CD14-positive monocyte (primary cell): Measurements from ENCODE around the gene ST3GAL3. TPM values are rescaled to one million over a fixed set of nuclear protein-coding genes. Genes with fewer than 3 reads are reported as not detected.

Experiments
- DNase-seq, 3 donors: peaks; one replicate each; pipeline ENCODE4 v3.0.0-alpha.2; 2011 to 2022
- H2AFZ ChIP-seq: 2 replicates; pipeline ENCODE4 v1.6.0; 2012; ENCODE audit warnings: mild to moderate bottlenecking, low read depth, low read length, inconsistent platforms; ENCODE audit not compliant: insufficient read depth, poor library complexity, severe bottlenecking
- H3K27ac ChIP-seq, 2 donors: 1 replicate in 1 of 2; 2 replicates in 1 of 2; pipeline ENCODE4 v1.5.1; 2012 to 2013; ENCODE audit warnings: low read length in 2 of 2, control low read depth in 1 of 2, inconsistent platforms in 1 of 2, low read depth in 1 of 2, mild to moderate bottlenecking in 1 of 2
- H3K27me3 ChIP-seq, 2 donors: one replicate each; pipeline versions ENCODE4 v1.6.0 to v1.6.1; 2011 to 2013; ENCODE audit warnings: low read length in 2 of 2; ENCODE audit not compliant: control insufficient read depth in 2 of 2, insufficient read depth in 2 of 2
- H3K36me3 ChIP-seq, 2 donors: replicated peaks in 1 of 2; 1 replicate in 1 of 2; 2 replicates in 1 of 2; pipeline versions ENCODE4 v1.5.1 to v1.6.1; 2012 to 2013; ENCODE audit warnings: low read length in 2 of 2, control low read depth in 1 of 2, inconsistent platforms in 1 of 2, mild to moderate bottlenecking in 1 of 2; ENCODE audit not compliant: insufficient read depth in 2 of 2, control insufficient read depth in 1 of 2
- H3K4me1 ChIP-seq, 2 donors: 1 replicate in 1 of 2; 2 replicates in 1 of 2; pipeline versions ENCODE4 v1.5.1 to v1.6.1; 2012 to 2013; ENCODE audit warnings: low read length in 2 of 2, control low read depth in 1 of 2, inconsistent platforms in 1 of 2, mild to moderate bottlenecking in 1 of 2, moderate library complexity in 1 of 2; ENCODE audit not compliant: insufficient read depth in 2 of 2, control insufficient read depth in 1 of 2
- H3K4me2 ChIP-seq: replicated peaks from 2 replicates; pipeline ENCODE3; 2012; ENCODE audit warnings: low read length, moderate library complexity, mild to moderate bottlenecking; ENCODE audit not compliant: poor library complexity, severe bottlenecking; ENCODE audit errors: extremely low read depth
- H3K4me3 ChIP-seq, 3 experiments: fragments of 200-600 bp in 1 of 3; sonication (generic) in 1 of 3; replicated peaks in 1 of 3; 1 replicate in 2 of 3; 2 replicates in 1 of 3; pipeline ENCODE4 v1.5.1; 2011 to 2013; ENCODE audit warnings: low read length in 3 of 3, mild to moderate bottlenecking in 3 of 3, control low read depth in 2 of 3, low read depth in 2 of 3, inconsistent platforms in 1 of 3, moderate library complexity in 1 of 3
- H3K79me2 ChIP-seq: 2 replicates; pipeline ENCODE4 v1.6.0; 2012; ENCODE audit warnings: mild to moderate bottlenecking, control low read depth, inconsistent platforms, low read length, moderate library complexity; ENCODE audit not compliant: insufficient read depth
- H3K9ac ChIP-seq: 2 replicates; pipeline ENCODE4 v1.6.0; 2017; ENCODE audit warnings: low read length, mild to moderate bottlenecking; ENCODE audit not compliant: insufficient read depth, poor library complexity, severe bottlenecking
- H3K9me3 ChIP-seq, 2 donors: replicated peaks in 1 of 2; 1 replicate in 1 of 2; 2 replicates in 1 of 2; pipeline versions ENCODE4 v1.5.1 to v1.6.1; 2012 to 2013; ENCODE audit warnings: low read length in 2 of 2, control low read depth in 1 of 2; ENCODE audit not compliant: control insufficient read depth in 1 of 2, insufficient read depth in 1 of 2
- H4K20me1 ChIP-seq: 2 replicates; pipeline ENCODE4 v1.6.0; 2012; ENCODE audit warnings: mild to moderate bottlenecking, low read length, control low read depth, moderate library complexity; ENCODE audit not compliant: insufficient read depth
- H3K27ac Mint-ChIP-seq, 7 donors: one replicate each; pipeline ENCODE4 v1.8.0; 2020; ENCODE audit warnings: mild to moderate bottlenecking in 7 of 7, mixed read lengths in 7 of 7, moderate library complexity in 6 of 7, inconsistent platforms in 2 of 7
- H3K27me3 Mint-ChIP-seq, 3 donors: one replicate each; pipeline ENCODE4 v1.8.0; 2021 to 2022; ENCODE audit warnings: low read depth in 3 of 3, mild to moderate bottlenecking in 3 of 3, mixed read lengths in 3 of 3, moderate library complexity in 3 of 3, inconsistent platforms in 1 of 3
- H3K36me3 Mint-ChIP-seq, 2 donors: one replicate each; pipeline ENCODE4 v1.8.0; 2020; ENCODE audit warnings: mixed read lengths in 2 of 2, inconsistent platforms in 1 of 2, mild to moderate bottlenecking in 1 of 2
- H3K4me1 Mint-ChIP-seq: one replicate; pipeline ENCODE4 v1.8.0; 2020; ENCODE audit warnings: mild to moderate bottlenecking, mixed read lengths
- H3K4me3 Mint-ChIP-seq, 2 donors: one replicate each; pipeline ENCODE4 v1.8.0; 2020; ENCODE audit warnings: mild to moderate bottlenecking in 2 of 2, mixed read lengths in 2 of 2, moderate library complexity in 1 of 2
- H3K9me3 Mint-ChIP-seq, 7 donors: one replicate each; pipeline ENCODE4 v1.8.0; 2020 to 2022; ENCODE audit warnings: mixed read lengths in 7 of 7, mild to moderate bottlenecking in 6 of 7, moderate library complexity in 6 of 7, inconsistent platforms in 2 of 7
- WGBS: methylation state at CpG from one replicate; pipeline ENCODE4 v1.1.5; 2013; ENCODE audit warnings: missing lambda C conversion rate; ENCODE audit not compliant: insufficient coverage; 5-methylcytosine and 5-hydroxymethylcytosine counted together
- intact Hi-C, 2 donors: fragments of 100-400 bp; cut with micrococcal nuclease; formaldehyde crosslinking; loops; one replicate each; pipeline versions ENCODE4 v1.15.0 to v1.15.1; 2023
- polyA plus RNA-seq, 3 donors: library from polyadenylated mRNA; depleted of rRNA in 1 of 3; unstranded in 2 of 3; stranded (reverse) in 1 of 3; fragments of 300-500 nt in 2 of 3; fragments of >200 nt in 1 of 3; fragmentation: Illumina TruSeq in 2 of 3; gene quantifications; 1 replicate in 2 of 3; 2 replicates in 1 of 3; pipeline ENCODE4 v1.2.3, GENCODE V29; 2012 to 2021
- TF ChIP-seq, protein P1 (sequence below): fragments of 200-600 bp; IDR thresholded peaks from one replicate; pipeline ENCODE4 v1.8.0; 2022; ENCODE audit warnings: antibody characterized with exemption, mild to moderate bottlenecking

ST3GAL3 gene
- polyA plus RNA-seq, 3 donors = 1.6 to 4.5 (median 2.1) TPM

GRCh38 chr1:43851561-43852338 is 144.4 kb downstream of the ST3GAL3 start:
- peaks cover 17 to 23% of the 10 kb centered on the region in 2 donors for H3K36me3 Mint-ChIP-seq
- 94% methylated on average over 15 of the region's 17 CpGs for whole genome bisulfite sequencing
- no peak overlapping the region for H3K9ac ChIP-seq

DNA sequence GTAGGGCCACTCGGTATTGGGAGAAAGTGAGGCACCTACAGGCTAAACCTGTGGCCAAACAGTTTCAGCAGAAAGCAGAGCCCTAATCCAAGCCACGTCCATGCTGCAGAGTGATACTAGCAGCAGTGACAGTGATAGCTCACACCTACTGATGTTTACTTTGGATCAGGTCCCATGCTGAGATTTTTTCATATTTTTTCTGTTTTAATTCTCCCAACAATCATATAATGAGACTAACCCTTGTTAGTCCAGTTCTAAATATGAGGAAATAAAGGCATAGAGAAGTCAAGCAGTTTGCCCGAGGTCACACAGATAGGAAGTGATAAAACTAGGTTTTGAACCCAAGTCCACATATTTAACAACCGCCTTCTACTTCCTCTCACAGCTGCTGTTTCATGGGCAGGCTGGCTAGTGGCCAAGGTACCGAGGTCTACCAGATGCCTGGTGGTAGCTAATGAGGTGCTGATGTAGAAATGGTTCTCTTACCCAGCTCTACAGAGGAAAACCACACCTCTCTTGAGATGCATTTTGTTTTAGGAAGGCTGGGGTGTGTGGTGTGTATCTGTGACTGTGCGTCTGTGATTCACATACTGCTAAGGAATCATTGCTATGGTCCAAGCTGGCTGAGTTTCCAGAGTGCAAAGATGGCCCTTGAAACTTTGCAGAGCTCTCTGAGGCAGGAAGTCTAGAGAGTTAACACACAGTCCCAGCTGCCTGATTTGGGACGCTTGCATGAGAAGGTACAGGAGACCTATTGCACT is 146.0 kb downstream of the ST3GAL3 start:
- peaks cover 0 to 2% (median 0%) of the 10 kb centered on the region in 3 donors for H3K27me3 Mint-ChIP-seq
- H3K27me3 ChIP-seq = no peaks in the 10 kb centered on the region
- peak overlapping the region; percentile 47 for H3K4me2 ChIP-seq
- H3K4me1 ChIP-seq = peaks cover 35 to 38% of the 10 kb centered on the region in 2 donors
- H3K27ac Mint-ChIP-seq = peak overlapping the region in 6 of 7 donors; percentile 21 to 76 (median 56)
- TF ChIP-seq, protein P1, sequence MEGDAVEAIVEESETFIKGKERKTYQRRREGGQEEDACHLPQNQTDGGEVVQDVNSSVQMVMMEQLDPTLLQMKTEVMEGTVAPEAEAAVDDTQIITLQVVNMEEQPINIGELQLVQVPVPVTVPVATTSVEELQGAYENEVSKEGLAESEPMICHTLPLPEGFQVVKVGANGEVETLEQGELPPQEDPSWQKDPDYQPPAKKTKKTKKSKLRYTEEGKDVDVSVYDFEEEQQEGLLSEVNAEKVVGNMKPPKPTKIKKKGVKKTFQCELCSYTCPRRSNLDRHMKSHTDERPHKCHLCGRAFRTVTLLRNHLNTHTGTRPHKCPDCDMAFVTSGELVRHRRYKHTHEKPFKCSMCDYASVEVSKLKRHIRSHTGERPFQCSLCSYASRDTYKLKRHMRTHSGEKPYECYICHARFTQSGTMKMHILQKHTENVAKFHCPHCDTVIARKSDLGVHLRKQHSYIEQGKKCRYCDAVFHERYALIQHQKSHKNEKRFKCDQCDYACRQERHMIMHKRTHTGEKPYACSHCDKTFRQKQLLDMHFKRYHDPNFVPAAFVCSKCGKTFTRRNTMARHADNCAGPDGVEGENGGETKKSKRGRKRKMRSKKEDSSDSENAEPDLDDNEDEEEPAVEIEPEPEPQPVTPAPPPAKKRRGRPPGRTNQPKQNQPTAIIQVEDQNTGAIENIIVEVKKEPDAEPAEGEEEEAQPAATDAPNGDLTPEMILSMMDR = no peak
- H3K4me3 Mint-ChIP-seq = peak overlapping the region in 1 of 2 donors; percentile 53
- DNase-seq = peak; percentile 60 to 72 (median 67)
- H3K9me3 ChIP-seq = no peaks in the 10 kb centered on the region
- intact Hi-C loops = no loop called here
- 29% methylated on average over 3 of the region's 7 CpGs for WGBS
- H3K79me2 ChIP-seq = peaks cover 21% of the 10 kb centered on the region
- H4K20me1 ChIP-seq = peaks cover 8% of the 10 kb centered on the region
- H3K4me3 ChIP-seq = peak overlapping the region in 1 of 3 experiments; percentile 42
- peak overlapping the region in 1 of 2 donors; percentile 58 for H3K27ac ChIP-seq
- peaks cover 59% of the 10 kb centered on the region for H3K4me1 Mint-ChIP-seq
- no peak overlapping the region for H3K9ac ChIP-seq
- peaks cover 17 to 25% of the 10 kb centered on the region in 2 donors for H3K36me3 Mint-ChIP-seq
- peak overlapping the region; percentile 24 for H2AFZ ChIP-seq
- H3K36me3 ChIP-seq = no peaks in the 10 kb centered on the region
- H3K9me3 Mint-ChIP-seq = peaks cover 0 to 2% (median 0%) of the 10 kb centered on the region in 7 donors

More at GRCh38 chr1:43851561-43852338, 144.4 kb downstream of the ST3GAL3 start:
- Mint-ChIP-seq H3K27ac (peak overlapping the region in 3 of 7 donors; percentile 7 to 75 (median 57)), H3K9me3 (no peaks in the 10 kb centered on the region), H3K27me3 (peaks cover 0 to 2% (median 0%) of the 10 kb centered on the region in 3 donors), H3K4me1 (peaks cover 66% of the 10 kb centered on the region), H3K4me3 (peak overlapping the region in 1 of 2 donors; percentile 44)
- H3K4me3 ChIP-seq = no peak overlapping the region
- H4K20me1 ChIP-seq = peaks cover 8% of the 10 kb centered on the region
- H3K4me2 ChIP-seq = no peak overlapping the region
- no peak overlapping the region for H2AFZ ChIP-seq
- intact Hi-C loops = no loop called here
- H3K36me3 ChIP-seq = no peaks in the 10 kb centered on the region
- H3K9me3 ChIP-seq = no peaks in the 10 kb centered on the region
- peaks cover 43 to 47% of the 10 kb centered on the region in 2 donors for H3K4me1 ChIP-seq
- peaks cover 21% of the 10 kb centered on the region for H3K79me2 ChIP-seq
- no peak for DNase-seq
- H3K27ac ChIP-seq = no peak overlapping the region
- TF ChIP-seq, protein P1 = no peak
- H3K27me3 ChIP-seq = no peaks in the 10 kb centered on the region
